ENCODE measurements around the gene CHRNB1.
"Not testable (repeated sequence)": the region's sequence is repeated elsewhere in the genome, so short reads cannot be mapped to it uniquely, and the experiment has no call there.

Gene CHRNB1

GRCh38 chr17:7467498-7467897, 22.6 kb downstream of the CHRNB1 start:
- DNase-seq (ENCODE audit: low read depth), result no peak

- DNase-seq (ENCODE audit: low read depth), result no peak
These were observed 23.4 kb downstream of the CHRNB1 start for GRCh38 chr17:7468290-7468689.

- no peak for DNase-seq (ENCODE audit: low read depth)
These were observed 24.0 kb downstream of the CHRNB1 start for GRCh38 chr17:7468804-7469389.

DNA sequence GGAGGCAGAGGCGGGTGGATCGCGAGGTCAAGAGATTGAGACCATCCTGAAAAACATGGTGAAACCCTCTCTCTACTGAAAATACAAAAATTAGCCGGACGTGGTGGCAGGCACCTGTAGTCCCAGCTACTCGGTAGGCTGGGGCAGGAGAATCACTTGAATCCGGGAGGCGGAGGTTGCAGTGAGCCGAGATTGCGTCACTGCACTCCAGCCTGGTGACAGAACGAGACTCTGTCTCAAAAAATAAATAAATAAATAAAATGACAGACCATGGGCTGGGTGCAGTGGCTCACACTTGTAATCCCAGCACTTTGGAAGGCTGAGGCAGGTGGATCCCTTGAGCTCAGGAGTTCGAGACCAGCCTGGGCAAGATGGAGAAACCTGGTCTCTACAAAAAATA, 25.0 kb downstream of the CHRNB1 start:
- not testable (repeated sequence) for DNase-seq (ENCODE audit: low read depth)

DNA sequence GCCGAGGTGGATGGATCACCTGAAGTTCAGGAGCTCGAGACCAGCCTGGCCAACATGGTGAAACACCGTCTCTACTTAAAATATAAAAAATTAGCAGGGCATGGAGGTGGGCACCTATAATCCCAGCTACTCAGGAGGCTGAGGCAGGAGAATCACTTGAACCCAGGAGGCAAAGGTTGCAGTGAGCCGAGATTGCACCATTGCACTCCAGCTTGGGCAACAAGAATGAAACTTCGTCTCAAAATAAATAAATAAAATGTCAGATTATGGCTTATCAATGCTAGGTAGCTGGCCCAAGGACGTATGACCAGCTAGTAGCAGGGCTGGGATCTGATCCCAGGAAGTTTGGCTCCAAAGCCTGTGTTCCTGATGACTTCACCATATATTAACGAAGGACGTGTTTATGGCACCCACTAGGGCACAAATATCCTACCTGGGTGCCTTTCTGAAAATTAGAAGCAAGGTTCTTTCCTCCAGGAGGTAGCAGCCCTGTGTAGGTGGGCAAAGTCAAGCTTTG, 25.7 kb downstream of the CHRNB1 start:
- DNase-seq (ENCODE audit: low read depth), result not testable (repeated sequence)

DNA sequence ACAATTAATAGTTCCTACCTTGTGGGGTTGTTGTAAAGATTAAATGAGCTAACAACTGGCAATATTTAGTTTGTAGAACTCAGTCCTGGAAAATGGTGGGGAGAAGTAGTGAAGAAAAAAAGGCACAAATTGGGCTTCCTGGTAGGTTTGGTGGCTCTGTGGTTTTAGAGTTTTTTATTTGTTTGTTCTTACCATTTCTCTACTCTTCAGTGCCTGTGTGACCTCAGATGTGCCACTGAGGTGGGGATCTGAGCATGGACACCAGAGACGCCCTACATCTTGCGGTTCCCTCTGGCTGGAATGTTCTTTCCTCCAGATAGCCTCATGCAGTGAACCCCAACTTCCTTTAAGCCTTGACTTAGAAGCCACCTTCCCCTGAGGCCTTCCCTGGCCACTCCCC, 26.9 kb downstream of the CHRNB1 start:
- no peak for DNase-seq (ENCODE audit: low read depth)

- DNase-seq (ENCODE audit: low read depth), result not testable (repeated sequence)
These were observed 29.9 kb downstream of the CHRNB1 start for GRCh38 chr17:7474767-7475166.

DNA sequence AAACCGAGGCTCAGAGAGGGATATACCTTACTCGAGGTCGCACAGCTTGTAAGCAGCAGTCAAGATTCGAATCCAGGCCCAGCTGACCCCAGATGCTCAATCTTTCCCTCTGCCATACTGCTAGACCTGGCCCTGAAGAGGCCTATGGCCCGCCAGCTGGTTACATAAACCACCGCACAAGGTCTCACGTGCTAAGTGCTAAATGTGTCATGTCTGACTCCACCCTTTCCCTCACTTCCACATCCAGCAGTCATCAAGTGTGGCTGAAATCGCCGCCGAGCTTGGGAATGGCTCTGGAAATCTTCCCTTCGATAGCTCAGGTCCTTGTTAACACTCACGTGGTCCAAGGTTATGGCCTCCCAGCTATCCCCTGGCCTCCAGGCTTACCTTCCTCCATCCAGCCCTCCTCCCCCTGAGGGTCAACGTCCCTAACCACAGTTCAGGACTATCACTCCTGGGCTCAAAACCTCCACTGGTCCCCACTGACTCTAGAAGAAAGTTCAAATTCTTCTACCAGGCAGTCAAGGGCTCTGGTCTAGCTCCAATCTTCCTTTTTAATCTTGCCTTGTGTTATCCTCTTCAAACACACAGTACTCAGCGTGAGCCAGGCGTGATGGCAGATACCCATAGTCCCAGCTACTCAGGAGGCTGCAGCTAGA, 31.0 kb downstream of the CHRNB1 start:
- no peak for DNase-seq (ENCODE audit: low read depth)

GRCh38 chr17:7476494-7476893, 31.6 kb downstream of the CHRNB1 start:
- no peak for DNase-seq (ENCODE audit: low read depth)

DNA sequence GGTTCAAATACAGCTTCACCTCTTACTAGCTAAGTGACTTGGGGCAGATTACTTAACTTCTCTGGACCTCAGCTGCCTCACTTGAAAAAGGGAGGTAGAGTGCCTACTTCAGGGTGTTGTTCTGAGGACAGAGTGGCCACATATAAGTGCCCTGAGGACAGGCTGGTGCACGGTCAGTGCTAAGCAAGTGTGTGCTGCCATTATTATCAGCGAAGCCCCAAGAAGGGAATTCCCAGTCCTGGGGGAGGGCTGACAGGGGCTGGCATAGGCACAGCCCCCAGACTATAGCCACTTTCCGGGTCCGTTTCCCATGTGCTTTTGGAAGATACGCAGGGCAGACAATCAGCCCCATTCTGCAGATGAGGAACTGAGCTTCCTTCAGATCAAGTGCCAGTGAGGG, 32.1 kb downstream of the CHRNB1 start:
- no peak for DNase-seq (ENCODE audit: low read depth)

GRCh38 chr17:7477392-7478275, 32.8 kb downstream of the CHRNB1 start:
- DNase-seq (ENCODE audit: low read depth), result no peak

DNA sequence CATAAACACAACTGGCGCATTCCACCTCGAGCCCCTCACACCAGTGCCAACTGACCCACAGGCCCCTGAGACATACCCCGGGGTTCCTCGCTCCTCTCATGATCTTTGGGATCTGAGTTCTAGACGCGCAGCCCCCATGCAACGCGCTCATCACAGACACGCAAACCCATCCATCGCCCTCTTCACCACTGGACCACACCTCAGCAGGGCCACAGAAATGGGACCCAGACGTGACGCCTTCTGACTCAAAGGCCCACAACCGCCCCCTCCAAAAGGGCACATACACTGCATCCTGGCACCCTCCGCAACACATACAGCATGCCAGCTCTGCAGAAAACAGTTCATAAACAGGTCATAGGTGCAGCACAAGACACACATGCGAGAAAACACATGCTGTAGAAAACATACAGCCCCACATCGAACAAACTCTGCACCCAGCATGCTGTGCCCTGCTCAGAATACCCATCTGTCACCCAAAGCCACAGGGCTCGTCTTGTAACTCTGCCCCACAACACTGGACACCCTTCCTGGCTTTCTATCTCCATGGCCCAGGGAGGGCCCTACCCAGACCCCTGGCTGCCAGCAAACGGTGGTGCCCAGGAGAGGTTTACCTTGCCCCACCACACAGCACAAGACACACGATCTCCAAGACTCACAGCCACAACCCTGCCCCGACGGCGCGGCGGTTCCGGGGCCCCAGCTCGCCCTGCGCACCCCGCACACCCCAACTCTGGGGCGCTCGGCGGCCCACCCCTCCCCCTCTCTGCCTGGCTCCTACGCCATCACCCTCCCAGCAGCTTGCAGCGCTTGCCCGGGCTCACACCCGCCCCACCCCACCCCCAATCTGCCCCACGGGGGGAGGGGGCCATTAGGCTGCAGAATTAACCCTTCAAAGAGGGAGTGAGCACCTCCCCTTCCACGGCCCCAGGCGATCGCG, 33.7 kb downstream of the CHRNB1 start:
- DNase-seq (ENCODE audit: low read depth), result peak; percentile 48

DNA sequence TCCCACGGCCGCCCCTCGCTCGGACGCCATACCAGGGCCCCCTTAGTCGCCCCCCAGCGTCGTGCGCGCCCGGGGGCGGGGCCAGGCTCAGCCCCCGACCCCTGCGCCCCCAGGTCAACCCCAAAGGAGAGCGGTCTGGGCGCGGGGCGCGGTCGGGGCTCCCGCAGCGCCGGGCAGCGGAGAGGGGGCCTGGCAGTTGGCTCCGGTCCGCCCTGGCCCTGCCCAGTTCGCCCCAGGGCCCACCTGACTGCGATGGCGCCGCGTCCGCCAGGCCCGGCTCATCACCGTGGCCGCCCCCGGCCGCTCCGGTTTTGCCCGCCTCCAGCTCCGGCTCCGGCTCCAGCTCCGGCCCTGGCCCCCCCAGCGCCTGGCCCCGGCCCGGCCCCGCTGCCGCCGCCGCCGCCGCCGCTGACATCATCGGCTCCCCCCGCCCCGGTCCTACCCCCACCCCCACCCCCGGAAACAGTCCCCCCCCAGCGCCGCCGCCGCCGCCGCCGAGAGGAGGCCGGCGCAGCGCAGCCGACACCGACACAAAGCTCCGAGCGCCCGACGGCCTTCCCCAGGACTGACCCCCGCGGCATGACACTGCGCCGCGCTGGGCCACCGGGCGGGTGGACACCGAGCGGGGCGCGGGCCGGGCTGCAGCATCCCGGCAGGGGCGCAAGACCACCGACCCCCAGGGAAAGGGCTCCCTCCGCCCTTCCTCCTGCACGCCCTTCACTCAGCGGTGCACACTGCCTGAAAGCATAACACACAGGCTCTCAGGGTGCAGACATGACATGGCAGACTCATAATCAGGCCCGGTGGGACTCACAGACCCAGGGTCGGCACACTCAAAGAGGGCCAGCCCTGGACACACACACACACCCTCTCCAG, 34.6 kb downstream of the CHRNB1 start, which contains the start of gene ZBTB4:
ZBTB4 (minus strand) TSS at position 419 of the 876 bp plus-strand sequence. CDS start 12,830 bp downstream, outside the sequence.
- peak; percentile 58 for DNase-seq (ENCODE audit: low read depth)

DNA sequence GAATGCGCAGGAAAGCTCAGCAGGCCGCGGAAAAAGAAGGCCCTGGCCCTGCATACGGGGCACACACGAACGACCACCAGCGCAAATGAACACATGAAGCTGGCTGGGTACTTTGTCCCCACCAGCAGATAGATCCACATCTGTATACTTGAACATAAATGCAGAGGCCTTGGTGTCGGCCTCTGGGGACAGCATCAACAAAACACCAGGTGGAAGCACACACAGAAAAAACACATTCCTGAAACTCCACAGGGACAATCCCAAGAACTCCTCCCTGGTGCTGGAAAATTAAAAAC, 35.2 kb downstream of the CHRNB1 start:
- DNase-seq (ENCODE audit: low read depth), result no peak

GRCh38 chr17:7481275-7481674, 36.4 kb downstream of the CHRNB1 start, which contains the start of gene SLC35G6:
TSS of gene SLC35G6 (plus strand) at chr17:7481446. CDS start at chr17:7481517, 71 bp downstream.
- not testable (repeated sequence) for DNase-seq (ENCODE audit: low read depth)

GRCh38 chr17:7481842-7482741, 37.2 kb downstream of the CHRNB1 start:
- not testable (repeated sequence) for DNase-seq (ENCODE audit: low read depth)

DNA sequence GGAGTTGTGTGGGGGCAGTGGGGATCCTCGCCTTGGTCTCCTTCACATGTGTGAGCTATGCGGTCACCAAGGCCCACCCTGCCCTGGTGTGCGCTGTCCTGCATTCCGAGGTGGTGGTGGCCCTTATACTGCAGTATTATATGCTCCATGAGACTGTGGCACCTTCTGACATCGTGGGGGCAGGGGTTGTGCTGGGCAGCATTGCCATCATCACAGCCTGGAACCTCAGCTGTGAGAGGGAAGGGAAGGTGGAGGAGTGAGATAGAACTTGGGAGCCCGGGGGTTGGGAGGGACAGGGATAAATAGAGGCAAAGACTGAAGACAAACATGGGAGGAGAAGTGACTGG, 37.9 kb downstream of the CHRNB1 start:
- DNase-seq (ENCODE audit: low read depth), result not testable (repeated sequence)

DNA sequence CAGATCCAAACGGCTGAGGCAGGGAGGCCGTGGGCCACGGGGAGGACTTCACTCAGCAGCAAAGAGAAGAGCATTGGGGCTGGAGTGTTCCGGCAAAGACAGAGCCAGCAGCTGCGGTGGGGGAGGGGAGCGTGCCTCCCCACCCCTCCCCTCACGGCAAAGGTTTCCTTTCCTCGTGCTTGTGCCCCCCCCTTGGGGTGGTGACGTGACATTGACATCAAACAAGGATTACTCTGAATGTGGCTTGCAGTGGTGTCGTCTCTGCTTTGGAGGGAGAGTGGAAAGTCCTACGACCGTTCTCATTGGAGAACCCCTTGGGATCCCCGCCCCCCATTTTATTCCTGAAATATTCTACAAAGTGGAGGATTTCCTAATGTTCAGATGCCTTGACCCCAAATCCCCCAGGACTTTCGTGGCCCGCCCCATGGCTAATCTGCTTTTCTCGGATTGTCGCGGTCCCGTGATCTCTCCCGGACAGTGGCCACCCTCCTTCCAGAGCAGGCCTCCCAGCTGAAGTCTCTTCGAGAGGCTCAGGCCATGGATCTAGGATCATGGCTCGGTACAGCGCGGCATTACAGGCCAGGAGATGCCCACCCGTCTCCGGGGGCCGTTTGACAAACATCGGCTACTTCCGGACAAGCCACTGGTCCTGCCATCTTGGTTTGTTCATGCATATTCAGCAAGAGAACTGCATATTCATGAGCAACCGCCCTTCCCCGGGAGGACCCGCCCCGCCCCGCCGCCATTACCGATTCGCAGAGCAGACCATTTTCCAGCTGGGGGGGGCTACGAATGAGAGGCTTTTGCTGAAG, 38.6 kb downstream of the CHRNB1 start:
- DNase-seq (ENCODE audit: low read depth), result peak; percentile 82

Data from activated T-cell treated with anti-CD3 and anti-CD28 coated beads for 48 hours (primary cell).